ENCODE results near the gene EFR3B.
"Not testable (repeated sequence)": the region's sequence is repeated elsewhere in the genome, so short reads cannot be mapped to it uniquely, and the experiment has no call there.

The EFR3B gene

GRCh38 chr2:25132299-25132635 lies 90.4 kb downstream of the EFR3B start:
- Histone ChIP-seq H3K36me3 (ENCODE audit: insufficient read depth, low read length) (no peaks in the 10 kb centered on the region), H3K9ac (ENCODE audit: low read depth, low read length) (no peak overlapping the region)

GRCh38 chr2:25132693-25133092 lies 90.8 kb downstream of the EFR3B start:
- Histone ChIP-seq H3K27me3 (ENCODE audit: control insufficient read depth, insufficient read depth, low read length) (peaks cover 18% of the 10 kb centered on the region), H3K4me2 (ENCODE audit: low read length) (no peak overlapping the region), H3K4me1 (ENCODE audit: control insufficient read depth, insufficient read depth, low read length) (peaks cover 3% of the 10 kb centered on the region), H3K36me3 (ENCODE audit: insufficient read depth, low read length) (no peaks in the 10 kb centered on the region), H3K4me3 (ENCODE audit: low read length) (no peak overlapping the region), H3K9me3 (replicated peaks; ENCODE audit: low read length) (no peaks in the 10 kb centered on the region), H3K9ac (ENCODE audit: low read depth, low read length) (no peak overlapping the region)

More at GRCh38 chr2:25132299-25132635, 90.4 kb downstream of the EFR3B start:
- H3K4me2 ChIP-seq (ENCODE audit: low read length) = no peak overlapping the region
- no peaks in the 10 kb centered on the region for H3K9me3 ChIP-seq (replicated peaks; ENCODE audit: low read length)
- peaks cover 18% of the 10 kb centered on the region for H3K27me3 ChIP-seq (ENCODE audit: control insufficient read depth, insufficient read depth, low read length)
- H3K4me1 ChIP-seq (ENCODE audit: control insufficient read depth, insufficient read depth, low read length) = peaks cover 3% of the 10 kb centered on the region
- H3K4me3 ChIP-seq (ENCODE audit: low read length) = no peak overlapping the region

GRCh38 chr2:25140535-25140934 lies 98.7 kb downstream of the EFR3B start:
- H3K9me3 ChIP-seq (replicated peaks; ENCODE audit: low read length); H3K27me3 ChIP-seq (ENCODE audit: control insufficient read depth, insufficient read depth, low read length); H3K9ac ChIP-seq (ENCODE audit: low read depth, low read length); H3K4me1 ChIP-seq (ENCODE audit: control insufficient read depth, insufficient read depth, low read length); H3K36me3 ChIP-seq (ENCODE audit: insufficient read depth, low read length); H3K4me3 ChIP-seq (ENCODE audit: low read length); H3K4me2 ChIP-seq (ENCODE audit: low read length): not testable (repeated sequence)

- Histone ChIP-seq H3K9me3 (replicated peaks; ENCODE audit: low read length) (no peaks in the 10 kb centered on the region), H3K4me3 (ENCODE audit: low read length) (no peak overlapping the region), H3K27me3 (ENCODE audit: control insufficient read depth, insufficient read depth, low read length) (no peaks in the 10 kb centered on the region), H3K9ac (ENCODE audit: low read depth, low read length) (no peak overlapping the region), H3K4me2 (ENCODE audit: low read length) (no peak overlapping the region), H3K4me1 (ENCODE audit: control insufficient read depth, insufficient read depth, low read length) (no peaks in the 10 kb centered on the region), H3K36me3 (ENCODE audit: insufficient read depth, low read length) (no peaks in the 10 kb centered on the region)
Measured at GRCh38 chr2:25141120-25141519, 99.2 kb downstream of the EFR3B start.

DNA sequence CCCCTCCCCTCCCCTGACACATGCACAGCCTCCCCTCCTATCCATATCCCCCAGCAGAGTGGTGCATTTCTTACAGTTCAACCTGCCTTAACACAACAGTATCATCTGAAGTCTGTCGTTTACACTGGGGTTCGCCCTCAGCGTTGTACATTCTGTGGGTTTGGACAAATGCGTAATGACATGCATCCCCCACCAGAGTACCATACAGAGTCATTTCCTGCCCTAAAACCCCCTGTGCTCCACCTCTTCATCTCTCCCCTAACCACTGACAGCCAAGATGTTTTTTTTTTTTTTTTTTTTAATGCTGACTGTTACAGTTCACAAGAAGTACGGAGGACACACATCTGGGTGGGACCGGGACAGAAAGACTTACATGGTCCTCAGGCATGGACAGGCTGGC lies 103.9 kb downstream of the EFR3B start:
- no peak overlapping the region for H3K9ac ChIP-seq (ENCODE audit: low read depth, low read length)
- H3K27me3 ChIP-seq (ENCODE audit: control insufficient read depth, insufficient read depth, low read length) = peaks cover 2% of the 10 kb centered on the region
- no peak overlapping the region for H3K4me2 ChIP-seq (ENCODE audit: low read length)
- H3K4me3 ChIP-seq (ENCODE audit: low read length) = no peak overlapping the region
- H3K9me3 ChIP-seq (replicated peaks; ENCODE audit: low read length) = no peaks in the 10 kb centered on the region
- no peaks in the 10 kb centered on the region for H3K4me1 ChIP-seq (ENCODE audit: control insufficient read depth, insufficient read depth, low read length)
- H3K36me3 ChIP-seq (ENCODE audit: insufficient read depth, low read length) = no peaks in the 10 kb centered on the region

DNA sequence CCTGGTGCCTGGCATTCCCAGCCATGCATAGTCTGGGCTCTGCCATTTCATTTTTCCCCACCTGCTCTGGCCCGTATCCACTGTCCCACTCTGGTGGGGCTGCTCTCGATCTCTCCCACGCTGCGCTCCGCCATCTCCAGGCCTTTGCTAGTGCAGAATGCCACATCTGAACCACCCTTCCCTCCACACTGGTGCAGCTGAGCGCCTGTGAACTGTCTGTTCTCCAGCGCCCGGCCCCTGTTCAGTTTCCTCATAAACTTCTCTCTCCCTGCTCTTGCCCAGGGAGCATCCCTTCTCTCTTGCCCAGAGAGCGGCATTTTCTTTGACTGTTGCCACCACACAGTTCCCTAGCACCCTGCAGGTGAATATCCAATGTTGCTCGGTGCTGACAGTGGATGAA lies 105.0 kb downstream of the EFR3B start:
- Histone ChIP-seq H3K36me3 (ENCODE audit: insufficient read depth, low read length) (no peaks in the 10 kb centered on the region), H3K9ac (ENCODE audit: low read depth, low read length) (no peak overlapping the region), H3K27me3 (ENCODE audit: control insufficient read depth, insufficient read depth, low read length) (peaks cover 7% of the 10 kb centered on the region)

GRCh38 chr2:25149646-25150045 lies 107.8 kb downstream of the EFR3B start:
- no peak overlapping the region for H3K9ac ChIP-seq (ENCODE audit: low read depth, low read length)

More for the DNA sequence above, 105.0 kb downstream of the EFR3B start:
- Histone ChIP-seq H3K4me3 (ENCODE audit: low read length) (no peak overlapping the region), H3K4me1 (ENCODE audit: control insufficient read depth, insufficient read depth, low read length) (no peaks in the 10 kb centered on the region), H3K9me3 (replicated peaks; ENCODE audit: low read length) (no peaks in the 10 kb centered on the region), H3K4me2 (ENCODE audit: low read length) (no peak overlapping the region)

DNA sequence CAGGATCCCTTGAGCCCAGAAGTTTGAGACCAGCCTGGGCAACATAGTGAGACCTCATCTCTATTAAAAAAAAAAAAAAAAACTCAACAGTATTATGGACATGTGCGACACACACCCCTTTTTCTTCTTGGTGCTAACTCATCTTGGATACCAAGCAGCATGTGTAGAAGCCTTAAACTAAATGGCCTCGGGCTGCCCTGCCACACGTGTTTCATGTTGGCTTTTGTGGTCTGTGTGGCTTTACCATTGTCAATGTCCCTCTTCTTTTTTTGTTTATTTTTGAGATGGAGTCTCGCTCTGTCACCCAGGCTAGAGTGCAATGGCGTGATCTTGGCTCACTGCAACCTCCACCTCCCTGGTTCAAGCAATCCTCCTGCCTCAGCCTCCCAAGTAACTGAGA lies 109.1 kb downstream of the EFR3B start:
- H3K4me3 ChIP-seq (ENCODE audit: low read length); H3K4me2 ChIP-seq (ENCODE audit: low read length); H3K9me3 ChIP-seq (replicated peaks; ENCODE audit: low read length); H3K4me1 ChIP-seq (ENCODE audit: control insufficient read depth, insufficient read depth, low read length); H3K9ac ChIP-seq (ENCODE audit: low read depth, low read length); H3K36me3 ChIP-seq (ENCODE audit: insufficient read depth, low read length): not testable (repeated sequence)
- peaks cover 19% of the 10 kb centered on the region for H3K27me3 ChIP-seq (ENCODE audit: control insufficient read depth, insufficient read depth, low read length)

More at GRCh38 chr2:25149646-25150045, 107.8 kb downstream of the EFR3B start:
- Histone ChIP-seq H3K9me3 (replicated peaks; ENCODE audit: low read length) (no peaks in the 10 kb centered on the region), H3K4me1 (ENCODE audit: control insufficient read depth, insufficient read depth, low read length) (no peaks in the 10 kb centered on the region), H3K4me3 (ENCODE audit: low read length) (no peak overlapping the region), H3K36me3 (ENCODE audit: insufficient read depth, low read length) (no peaks in the 10 kb centered on the region), H3K27me3 (ENCODE audit: control insufficient read depth, insufficient read depth, low read length) (peaks cover 19% of the 10 kb centered on the region), H3K4me2 (ENCODE audit: low read length) (no peak overlapping the region)

DNA sequence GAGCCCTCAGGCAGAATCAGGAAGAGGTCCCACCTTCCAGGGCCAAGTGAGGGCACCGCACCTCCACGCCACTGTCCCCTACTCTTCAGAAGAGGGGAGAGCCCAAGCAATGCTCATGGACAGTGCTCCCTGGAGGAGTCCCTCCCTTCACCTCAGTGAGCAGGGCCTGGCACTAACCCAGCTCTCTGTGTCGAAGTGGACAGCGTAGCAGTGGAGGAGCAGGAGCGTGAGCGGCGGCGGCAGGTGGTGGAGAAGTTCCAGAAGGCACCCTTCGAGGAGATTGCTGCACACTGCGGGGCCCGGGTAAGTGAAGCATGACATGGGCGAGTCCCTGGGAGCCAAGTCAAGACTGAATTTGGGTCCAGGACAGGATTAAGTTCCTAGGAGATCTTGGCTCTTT lies 109.8 kb downstream of the EFR3B start:
- H3K27me3 ChIP-seq (ENCODE audit: control insufficient read depth, insufficient read depth, low read length) = peaks cover 17% of the 10 kb centered on the region
- no peak overlapping the region for H3K4me2 ChIP-seq (ENCODE audit: low read length)
- no peaks in the 10 kb centered on the region for H3K36me3 ChIP-seq (ENCODE audit: insufficient read depth, low read length)
- H3K4me1 ChIP-seq (ENCODE audit: control insufficient read depth, insufficient read depth, low read length) = no peaks in the 10 kb centered on the region
- no peak overlapping the region for H3K9ac ChIP-seq (ENCODE audit: low read depth, low read length)
- H3K4me3 ChIP-seq (ENCODE audit: low read length) = no peak overlapping the region
- no peaks in the 10 kb centered on the region for H3K9me3 ChIP-seq (replicated peaks; ENCODE audit: low read length)

- no peaks in the 10 kb centered on the region for H3K4me1 ChIP-seq (ENCODE audit: control insufficient read depth, insufficient read depth, low read length)
Measured at GRCh38 chr2:25155401-25155800, 113.5 kb downstream of the EFR3B start.

DNA sequence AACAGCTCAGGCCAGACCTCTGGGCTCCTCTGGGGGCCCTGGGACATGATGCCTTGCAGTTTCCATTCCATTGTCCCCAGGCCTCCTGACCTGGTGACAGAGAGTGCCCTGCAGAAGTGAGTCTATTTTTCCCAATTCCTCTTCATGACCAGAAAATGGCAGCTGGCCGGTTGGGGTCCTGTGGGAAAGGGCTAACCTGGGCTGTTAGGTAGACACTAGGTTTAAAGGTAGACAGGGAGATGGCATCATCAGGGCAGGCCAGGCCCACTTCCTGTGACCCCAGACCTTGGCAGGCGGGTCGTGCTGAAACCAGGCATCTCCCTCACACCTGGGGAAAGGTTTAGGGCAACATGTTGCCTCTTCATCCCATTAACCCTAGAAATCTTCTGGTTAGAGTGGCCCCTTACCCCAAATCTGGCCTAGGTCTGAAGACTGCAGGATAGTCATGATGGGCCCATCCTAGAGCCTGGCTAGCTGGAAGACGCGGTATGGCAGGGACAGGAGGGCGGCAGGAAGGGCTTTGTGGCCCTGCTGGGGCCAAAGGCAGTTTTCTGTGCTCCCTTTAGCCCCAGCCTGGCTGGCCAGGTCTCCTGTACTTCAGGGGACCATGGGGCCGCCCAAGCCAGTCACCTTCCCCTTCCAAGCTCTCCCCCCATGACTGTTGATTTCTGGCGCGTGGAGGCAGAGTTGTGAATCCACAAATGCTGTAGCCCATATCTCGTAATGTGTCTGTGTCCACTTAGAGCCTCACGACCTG lies 116.4 kb downstream of the EFR3B start:
- Histone ChIP-seq H3K4me1 (ENCODE audit: control insufficient read depth, insufficient read depth, low read length) (no peaks in the 10 kb centered on the region), H3K36me3 (ENCODE audit: insufficient read depth, low read length) (no peaks in the 10 kb centered on the region), H3K9me3 (replicated peaks; ENCODE audit: low read length) (no peaks in the 10 kb centered on the region), H3K9ac (ENCODE audit: low read depth, low read length) (no peak overlapping the region), H3K27me3 (ENCODE audit: control insufficient read depth, insufficient read depth, low read length) (peaks cover 9% of the 10 kb centered on the region), H3K4me3 (ENCODE audit: low read length) (no peak overlapping the region), H3K4me2 (ENCODE audit: low read length) (no peak overlapping the region)

More at GRCh38 chr2:25155401-25155800, 113.5 kb downstream of the EFR3B start:
- Histone ChIP-seq H3K4me3 (ENCODE audit: low read length) (no peak overlapping the region), H3K9ac (ENCODE audit: low read depth, low read length) (no peak overlapping the region), H3K36me3 (ENCODE audit: insufficient read depth, low read length) (no peaks in the 10 kb centered on the region), H3K9me3 (replicated peaks; ENCODE audit: low read length) (no peaks in the 10 kb centered on the region), H3K27me3 (ENCODE audit: control insufficient read depth, insufficient read depth, low read length) (peaks cover 17% of the 10 kb centered on the region), H3K4me2 (ENCODE audit: low read length) (no peak overlapping the region)

DNA sequence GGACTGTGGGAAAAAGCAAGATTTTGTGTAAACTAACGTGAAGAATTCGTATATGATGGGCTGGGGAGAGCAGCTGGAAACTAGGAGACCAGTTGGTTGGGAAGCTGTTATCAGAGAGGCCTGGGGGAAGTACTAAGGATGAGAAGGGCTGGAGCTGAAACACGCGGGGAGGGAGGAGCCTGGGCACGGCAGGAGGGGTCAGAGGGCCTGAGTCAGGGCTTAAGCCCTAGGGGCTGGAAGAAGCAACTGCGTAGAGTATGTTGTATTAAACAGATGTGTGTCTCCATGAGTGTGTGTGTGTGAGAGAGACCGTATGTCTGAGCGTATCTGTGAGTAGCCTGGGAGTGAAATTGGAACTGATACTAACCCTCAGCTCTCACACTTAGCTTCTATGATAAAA lies 118.1 kb downstream of the EFR3B start:
- Histone ChIP-seq H3K4me3 (ENCODE audit: low read length) (no peak overlapping the region), H3K36me3 (ENCODE audit: insufficient read depth, low read length) (no peaks in the 10 kb centered on the region), H3K27me3 (ENCODE audit: control insufficient read depth, insufficient read depth, low read length) (peaks cover 18% of the 10 kb centered on the region), H3K9ac (ENCODE audit: low read depth, low read length) (no peak overlapping the region), H3K4me2 (ENCODE audit: low read length) (no peak overlapping the region), H3K4me1 (ENCODE audit: control insufficient read depth, insufficient read depth, low read length) (no peaks in the 10 kb centered on the region), H3K9me3 (replicated peaks; ENCODE audit: low read length) (no peaks in the 10 kb centered on the region)
